Panc1 (cell line): Measurements from ENCODE around the gene DPP4.
A peak's percentile ranks its signal among the peaks of the same experiment; 100 is the strongest.

ENCODE experiments used
- POLR2AphosphoS5 ChIP-seq: IDR thresholded peaks from 2 replicates; pipeline ENCODE4 v1.6.1; 2012; ENCODE audit warnings: mild to moderate bottlenecking, low read depth, low read length, moderate library complexity
- SIN3A ChIP-seq: IDR thresholded peaks from 2 replicates; pipeline ENCODE4 v1.6.1; 2012; ENCODE audit warnings: low read depth, mild to moderate bottlenecking, low read length, moderate library complexity, borderline replicate concordance; ENCODE audit not compliant: insufficient read depth
- TF ChIP-seq, protein P1 (sequence below): fragments of 450-650 bp; IDR thresholded peaks from 2 replicates; pipeline ENCODE4 v1.5.1; 2017; ENCODE audit warnings: mild to moderate bottlenecking
- TF ChIP-seq, protein P2 (sequence below), 2 experiments: IDR thresholded peaks; 2 replicates each; pipeline ENCODE4 v1.6.1; 2011 to 2012; ENCODE audit warnings: low read depth in 2 of 2, control low read depth in 1 of 2, low read length in 1 of 2, mild to moderate bottlenecking in 1 of 2, moderate library complexity in 1 of 2; ENCODE audit not compliant: insufficient read depth in 1 of 2

GRCh38 chr2:161946489-161947107, 127.4 kb downstream of the DPP4 start:
- TF ChIP-seq, protein P1, sequence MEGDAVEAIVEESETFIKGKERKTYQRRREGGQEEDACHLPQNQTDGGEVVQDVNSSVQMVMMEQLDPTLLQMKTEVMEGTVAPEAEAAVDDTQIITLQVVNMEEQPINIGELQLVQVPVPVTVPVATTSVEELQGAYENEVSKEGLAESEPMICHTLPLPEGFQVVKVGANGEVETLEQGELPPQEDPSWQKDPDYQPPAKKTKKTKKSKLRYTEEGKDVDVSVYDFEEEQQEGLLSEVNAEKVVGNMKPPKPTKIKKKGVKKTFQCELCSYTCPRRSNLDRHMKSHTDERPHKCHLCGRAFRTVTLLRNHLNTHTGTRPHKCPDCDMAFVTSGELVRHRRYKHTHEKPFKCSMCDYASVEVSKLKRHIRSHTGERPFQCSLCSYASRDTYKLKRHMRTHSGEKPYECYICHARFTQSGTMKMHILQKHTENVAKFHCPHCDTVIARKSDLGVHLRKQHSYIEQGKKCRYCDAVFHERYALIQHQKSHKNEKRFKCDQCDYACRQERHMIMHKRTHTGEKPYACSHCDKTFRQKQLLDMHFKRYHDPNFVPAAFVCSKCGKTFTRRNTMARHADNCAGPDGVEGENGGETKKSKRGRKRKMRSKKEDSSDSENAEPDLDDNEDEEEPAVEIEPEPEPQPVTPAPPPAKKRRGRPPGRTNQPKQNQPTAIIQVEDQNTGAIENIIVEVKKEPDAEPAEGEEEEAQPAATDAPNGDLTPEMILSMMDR: peak; percentile 52; the same call in 1 of the 2 replicates
- TF ChIP-seq POLR2AphosphoS5 (no peak), SIN3A (no peak)
- TF ChIP-seq, protein P2, sequence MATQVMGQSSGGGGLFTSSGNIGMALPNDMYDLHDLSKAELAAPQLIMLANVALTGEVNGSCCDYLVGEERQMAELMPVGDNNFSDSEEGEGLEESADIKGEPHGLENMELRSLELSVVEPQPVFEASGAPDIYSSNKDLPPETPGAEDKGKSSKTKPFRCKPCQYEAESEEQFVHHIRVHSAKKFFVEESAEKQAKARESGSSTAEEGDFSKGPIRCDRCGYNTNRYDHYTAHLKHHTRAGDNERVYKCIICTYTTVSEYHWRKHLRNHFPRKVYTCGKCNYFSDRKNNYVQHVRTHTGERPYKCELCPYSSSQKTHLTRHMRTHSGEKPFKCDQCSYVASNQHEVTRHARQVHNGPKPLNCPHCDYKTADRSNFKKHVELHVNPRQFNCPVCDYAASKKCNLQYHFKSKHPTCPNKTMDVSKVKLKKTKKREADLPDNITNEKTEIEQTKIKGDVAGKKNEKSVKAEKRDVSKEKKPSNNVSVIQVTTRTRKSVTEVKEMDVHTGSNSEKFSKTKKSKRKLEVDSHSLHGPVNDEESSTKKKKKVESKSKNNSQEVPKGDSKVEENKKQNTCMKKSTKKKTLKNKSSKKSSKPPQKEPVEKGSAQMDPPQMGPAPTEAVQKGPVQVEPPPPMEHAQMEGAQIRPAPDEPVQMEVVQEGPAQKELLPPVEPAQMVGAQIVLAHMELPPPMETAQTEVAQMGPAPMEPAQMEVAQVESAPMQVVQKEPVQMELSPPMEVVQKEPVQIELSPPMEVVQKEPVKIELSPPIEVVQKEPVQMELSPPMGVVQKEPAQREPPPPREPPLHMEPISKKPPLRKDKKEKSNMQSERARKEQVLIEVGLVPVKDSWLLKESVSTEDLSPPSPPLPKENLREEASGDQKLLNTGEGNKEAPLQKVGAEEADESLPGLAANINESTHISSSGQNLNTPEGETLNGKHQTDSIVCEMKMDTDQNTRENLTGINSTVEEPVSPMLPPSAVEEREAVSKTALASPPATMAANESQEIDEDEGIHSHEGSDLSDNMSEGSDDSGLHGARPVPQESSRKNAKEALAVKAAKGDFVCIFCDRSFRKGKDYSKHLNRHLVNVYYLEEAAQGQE (IDR thresholded peaks at IDR 0.05; ENCODE audit: insufficient read depth in 1 of 2, low read depth in 2 of 2, low read length in 1 of 2): no peak
